IMR-90 (cell line): ENCODE results near the gene MSLN. TPM values are rescaled to one million over a fixed set of nuclear protein-coding genes. Genes with fewer than 3 reads are reported as not detected.

Experiments used
- ATAC-seq: fragments of 200-7000 bp; cut with Tn5 transposase; 2 replicates; pipeline ENCODE4 v1.9.1; 2020; ENCODE audit warnings: low read depth, mild to moderate bottlenecking, moderate library complexity
- BruUV-seq: library from RNA; stranded (reverse); fragments of 400-500 nt; replicated peaks from 2 replicates; lab custom pipeline; 2021; lab: Mats Ljungman, UMichigan
- CTCF ChIA-PET: fragments of 300-600 bp; formaldehyde crosslinking; extraction: SDS; loops from one replicate; lab custom pipeline; 2021; ENCODE audit warnings: antibody characterized with exemption; lab: Yijun Ruan, JAX
- POLR2A ChIA-PET: fragments of 300-600 bp; sonication (Branson Sonifier 250); formaldehyde crosslinking; loops from one replicate; lab custom pipeline; 2022; ENCODE audit warnings: antibody characterized with exemption; ENCODE audit not compliant: unreplicated experiment; lab: Charles Lee
- DNase-seq: peaks from one replicate; pipeline ENCODE4 v3.0.0; 2013
- H2AFZ ChIP-seq: replicated peaks from 2 replicates; pipeline ENCODE3; 2013; ENCODE audit warnings: low read length, mild to moderate bottlenecking; ENCODE audit not compliant: poor library complexity
- H2AK5ac ChIP-seq: 2 replicates; pipeline ENCODE4 v1.6.1; 2013; ENCODE audit warnings: low read depth, low read length, inconsistent platforms
- H2AK9ac ChIP-seq: replicated peaks from 2 replicates; pipeline ENCODE3; 2013; ENCODE audit warnings: mild to moderate bottlenecking, low read depth, low read length, moderate library complexity; ENCODE audit not compliant: poor library complexity
- H2BK120ac ChIP-seq: 2 replicates; pipeline ENCODE4 v1.6.1; 2013; ENCODE audit warnings: low read depth, low read length, inconsistent platforms
- H2BK15ac ChIP-seq: 3 replicates; pipeline ENCODE4 v1.6.1; 2013; ENCODE audit warnings: low read depth, low read length, inconsistent platforms
- H2BK20ac ChIP-seq: 2 replicates; pipeline ENCODE4 v1.6.1; 2013; ENCODE audit warnings: low read depth, mild to moderate bottlenecking, inconsistent platforms, low read length, moderate library complexity
- H2BK5ac ChIP-seq: 2 replicates; pipeline ENCODE4 v1.6.1; 2013; ENCODE audit warnings: mild to moderate bottlenecking, low read depth, low read length, inconsistent platforms; ENCODE audit not compliant: poor library complexity, severe bottlenecking
- H3K14ac ChIP-seq: replicated peaks from 2 replicates; pipeline ENCODE4 v1.6.1; 2013; ENCODE audit warnings: low read depth, low read length, inconsistent platforms
- H3K18ac ChIP-seq: 2 replicates; pipeline ENCODE4 v1.6.1; 2013; ENCODE audit warnings: low read depth, low read length, control low read depth
- H3K23ac ChIP-seq: 2 replicates; pipeline ENCODE4 v1.6.1; 2013; ENCODE audit warnings: low read depth, low read length, inconsistent platforms
- H3K27ac ChIP-seq: 2 replicates; pipeline ENCODE4 v1.5.1; 2013; ENCODE audit warnings: mild to moderate bottlenecking, control low read depth, low read length; ENCODE audit not compliant: insufficient read depth
- H3K27me3 ChIP-seq: 2 replicates; pipeline ENCODE4 v1.6.1; 2013; ENCODE audit warnings: low read length; ENCODE audit not compliant: control insufficient read depth, insufficient read depth
- H3K36me3 ChIP-seq: 2 replicates; pipeline ENCODE4 v1.6.1; 2013; ENCODE audit warnings: low read length, mixed read lengths; ENCODE audit not compliant: control insufficient read depth, insufficient read depth
- H3K4ac ChIP-seq: 2 replicates; pipeline ENCODE4 v1.6.1; 2013; ENCODE audit warnings: low read depth, low read length, inconsistent platforms
- H3K4me1 ChIP-seq: 2 replicates; pipeline ENCODE4 v1.6.1; 2013; ENCODE audit warnings: low read length, mixed read lengths; ENCODE audit not compliant: control insufficient read depth, insufficient read depth
- H3K4me2 ChIP-seq: 2 replicates; pipeline ENCODE4 v1.6.1; 2013; ENCODE audit warnings: low read depth, mild to moderate bottlenecking, control low read depth, low read length, moderate library complexity
- H3K4me3 ChIP-seq: 2 replicates; pipeline ENCODE4 v1.5.1; 2013; ENCODE audit warnings: low read depth, mild to moderate bottlenecking, control low read depth, low read length, moderate library complexity; ENCODE audit not compliant: insufficient read depth
- H3K56ac ChIP-seq: 2 replicates; pipeline ENCODE4 v1.6.1; 2013; ENCODE audit warnings: low read length, inconsistent platforms; ENCODE audit not compliant: insufficient read depth; ENCODE audit errors: extremely low read depth
- H3K79me1 ChIP-seq, 2 experiments: 2 replicates each; pipeline ENCODE4 v1.6.1; 2013; ENCODE audit warnings: low read length in 2 of 2, inconsistent platforms in 1 of 2, low read depth in 1 of 2
- H3K9ac ChIP-seq: 2 replicates; pipeline ENCODE4 v1.6.1; 2013; ENCODE audit warnings: low read depth, low read length, control low read depth
- H3K9me1 ChIP-seq: 2 replicates; pipeline ENCODE4 v1.6.1; 2013; ENCODE audit warnings: low read length, inconsistent platforms; ENCODE audit not compliant: insufficient read depth
- H3K9me3 ChIP-seq: 2 replicates; pipeline ENCODE4 v1.6.1; 2013; ENCODE audit warnings: low read length; ENCODE audit not compliant: control insufficient read depth, insufficient read depth
- H4K20me1 ChIP-seq: 2 replicates; pipeline ENCODE4 v1.6.1; 2013; ENCODE audit warnings: low read length, inconsistent platforms; ENCODE audit not compliant: insufficient read depth
- H4K5ac ChIP-seq: 2 replicates; pipeline ENCODE4 v1.6.1; 2013; ENCODE audit warnings: mild to moderate bottlenecking, low read depth, low read length, control low read depth
- H4K8ac ChIP-seq, 2 experiments: 2 replicates each; pipeline ENCODE4 v1.6.1; 2013; ENCODE audit warnings: low read depth in 2 of 2, low read length in 2 of 2, control low read depth in 1 of 2, inconsistent platforms in 1 of 2
- H4K91ac ChIP-seq: 2 replicates; pipeline ENCODE4 v1.6.1; 2013; ENCODE audit warnings: low read depth, low read length, inconsistent platforms; ENCODE audit not compliant: insufficient read depth
- MAFK ChIP-seq: IDR thresholded peaks from 2 replicates; pipeline ENCODE4 v1.6.1; 2012; ENCODE audit warnings: low read depth, low read length, improper control_type of control experiment
- POLR2A ChIP-seq: IDR thresholded peaks from 2 replicates; pipeline ENCODE4 v1.6.1; 2012; ENCODE audit warnings: mild to moderate bottlenecking, low read depth, low read length
- USF2 ChIP-seq: fragments of 150-350 bp; IDR thresholded peaks from 2 replicates; pipeline ENCODE4 v1.6.1; 2017; ENCODE audit warnings: mild to moderate bottlenecking, antibody characterized with exemption, low read length, low read depth
- WGBS, 2 experiments: methylation state at CpG; one replicate each; pipeline versions ENCODE4 v1.1.5 to v1.1.7; 2013; ENCODE audit warnings: missing lambda C conversion rate in 2 of 2; ENCODE audit not compliant: insufficient read length in 1 of 2; ENCODE audit errors: extremely low coverage in 2 of 2; 5-methylcytosine and 5-hydroxymethylcytosine counted together
- dilution Hi-C: fragments of 300-500 bp; cut with HindIII; formaldehyde crosslinking; loops from one replicate; pipeline ENCODE4 v1.14.3; 2018; ENCODE audit warnings: low sequenced_read_pairs; ENCODE audit not compliant: unreplicated experiment
- in situ Hi-C: fragments of 300-500 bp; cut with MboI; formaldehyde crosslinking; loops from 3 replicates; pipeline ENCODE4 v1.14.3; 2019; ENCODE audit warnings: low sequenced_read_pairs, inconsistent platforms, mixed read lengths
- intact Hi-C: fragments of 100-400 bp; cut with micrococcal nuclease; formaldehyde crosslinking; loops from 2 replicates; pipeline ENCODE4 v1.10.0; 2022
- polyA plus RNA-seq, 3 experiments: library from polyadenylated mRNA; depleted of rRNA; stranded (reverse); fragments of >200 nt; gene quantifications; 2 replicates each; pipeline ENCODE4 v1.2.3, GENCODE V29; 2012; ENCODE audit warnings: low replicate concordance in 1 of 3
- total RNA-seq: library from RNA; depleted of rRNA; stranded (reverse); fragments of >200 nt; gene quantifications from 2 replicates; pipeline ENCODE4 v1.2.3, GENCODE V29; 2012

The MSLN gene
- total and polyA plus RNA-seq, 2 of the 4 experiments (the other 2 are of a cell fraction), result 0.14 TPM; not detected in 1

- ChIA-PET POLR2A (no interaction called here), CTCF (no interaction called here)
- Histone ChIP-seq H3K79me1 (peaks cover 0 to 10% of the 10 kb centered on the region in 2 experiments; a peak in 1 of 4 replicates), H3K4me3 (no peak overlapping the region), H4K91ac (no peak overlapping the region), H2AK5ac (no peak overlapping the region), H2AK9ac (no peak overlapping the region), H4K8ac (no peak overlapping the region), H3K18ac (no peak overlapping the region), H3K27ac (no peak overlapping the region), H2BK120ac (no peak overlapping the region), H3K9me1 (no peaks in the 10 kb centered on the region), H3K9ac (no peak overlapping the region), H3K4me1 (peaks cover 5% of the 10 kb centered on the region; the same call in 1 of the 2 replicates), H3K9me3 (no peaks in the 10 kb centered on the region), H2BK20ac (no peak overlapping the region), H3K56ac (no peak overlapping the region), H4K20me1 (peaks cover 11% of the 10 kb centered on the region; the same call in 1 of the 2 replicates), H3K23ac (no peak overlapping the region), H2BK15ac (no peak overlapping the region), H3K4me2 (no peak overlapping the region), H3K27me3 (peaks cover 9% of the 10 kb centered on the region; the same call in 1 of the 2 replicates), H3K14ac (no peak overlapping the region), H4K5ac (no peak overlapping the region), H2AFZ (no peak overlapping the region), H3K4ac (no peak overlapping the region), H2BK5ac (no peak overlapping the region), H3K36me3 (peaks cover 7% of the 10 kb centered on the region; the same call in 1 of the 2 replicates)
- dilution Hi-C loops (no loop called here), in situ Hi-C loops (no loop called here), intact Hi-C loops (no loop called here)
- no peak for DNase-seq
- no peak; the same call in 1 of the 2 replicates for ATAC-seq
- WGBS, 2 experiments, result 60% methylated on average over 1 of the region's 19 CpGs; no CpG with 5 or more reads in 1 of the 2 experiments
- no TSS peak for BruUV-seq
- TF ChIP-seq POLR2A, result no peak
- TF ChIP-seq USF2, result no peak
- no peak for TF ChIP-seq MAFK
Measured at GRCh38 chr16:781346-782010, 20.9 kb downstream of the MSLN start.
